AG04450 (cell line): Measurements from ENCODE around the gene PJA1. TPM values are rescaled to one million over a fixed set of nuclear protein-coding genes. Genes with fewer than 3 reads are reported as not detected.

ENCODE experiments used
- CTCF ChIA-PET: fragments of 300-600, 350-600 bp; formaldehyde crosslinking; extraction: SDS; loops from one replicate; lab custom pipeline; 2022; ENCODE audit warnings: antibody characterized with exemption, inconsistent platforms; lab: Charles Lee
- POLR2A ChIA-PET: fragments of 350-600 bp; formaldehyde crosslinking; extraction: SDS; loops from one replicate; lab custom pipeline; 2021; ENCODE audit warnings: antibody characterized with exemption, inconsistent platforms; lab: Yijun Ruan, JAX
- DNase-seq: peaks from one replicate; pipeline ENCODE4 v3.0.0-alpha.2; 2011; ENCODE audit warnings: low read depth, low spot score
- H3K27ac ChIP-seq: one replicate; pipeline ENCODE4 v1.5.1; 2012; ENCODE audit warnings: low read depth, low read length, control low read depth
- H3K27me3 ChIP-seq: one replicate; pipeline ENCODE4 v1.6.0; 2012; ENCODE audit warnings: low read length; ENCODE audit not compliant: control insufficient read depth, insufficient read depth
- H3K4me3 ChIP-seq: 2 replicates; pipeline ENCODE4 v1.5.1; 2011; ENCODE audit warnings: mild to moderate bottlenecking, low read depth, low read length, control low read depth
- H3K9me3 ChIP-seq: 2 replicates; pipeline ENCODE4 v1.5.1; 2012; ENCODE audit warnings: low read length; ENCODE audit not compliant: control insufficient read depth, insufficient read depth
- polyA plus RNA-seq: library from polyadenylated mRNA; depleted of rRNA; stranded (reverse); fragments of >200 nt; gene quantifications from 2 replicates; pipeline ENCODE4 v1.2.3, GENCODE V29; 2011
- TF ChIP-seq, protein P1 (sequence below): IDR thresholded peaks from 2 replicates; pipeline ENCODE4 v1.5.1; 2011; ENCODE audit warnings: low read depth, low read length, control low read depth, inconsistent platforms

PJA1 gene
- polyA plus RNA-seq, 1 experiment = 30.7 TPM

DNA sequence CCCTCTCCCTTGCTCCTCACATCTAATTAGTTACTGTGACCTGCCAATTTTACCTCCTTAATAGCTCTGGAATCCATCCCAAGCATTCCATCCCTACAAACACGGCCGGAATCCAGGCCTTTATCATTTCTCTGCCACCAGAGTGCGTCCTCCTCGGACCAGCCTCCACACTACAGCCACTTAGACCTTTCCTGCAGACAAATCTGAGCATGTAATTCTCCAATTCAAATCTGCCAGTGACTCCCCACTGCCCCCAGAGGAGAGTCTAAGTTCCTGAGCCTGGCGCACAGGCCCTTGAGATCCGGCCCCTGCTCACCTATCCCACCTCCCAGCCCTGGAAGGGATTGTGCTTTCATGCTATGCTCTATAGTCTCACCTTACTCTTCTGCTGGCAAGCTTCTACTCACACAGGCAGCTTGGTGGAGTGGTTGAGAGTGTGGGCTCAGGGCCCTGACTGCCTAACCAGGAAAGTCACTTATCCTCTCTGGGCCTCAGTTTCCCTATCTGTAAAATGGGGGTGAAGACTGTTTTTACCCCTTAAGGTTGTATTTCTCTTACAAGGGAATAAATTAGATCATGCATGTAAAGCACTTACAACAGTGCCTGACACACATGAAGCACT lies 31.2 kb downstream of the PJA1 start:
- Histone ChIP-seq H3K9me3 (no peaks in the 10 kb centered on the region), H3K27ac (no peak overlapping the region), H3K27me3 (no peaks in the 10 kb centered on the region), H3K4me3 (no peak overlapping the region)
- ChIA-PET POLR2A (no interaction called here), CTCF (interaction anchor here (0.6 to 2.8 kb wide), 8 partner anchors 10 to 306 kb away, joined by 3 to 19 read pairs (median 4); partner anchors contain the start of genes EFNB1 and PJA1)
- TF ChIP-seq, protein P1, sequence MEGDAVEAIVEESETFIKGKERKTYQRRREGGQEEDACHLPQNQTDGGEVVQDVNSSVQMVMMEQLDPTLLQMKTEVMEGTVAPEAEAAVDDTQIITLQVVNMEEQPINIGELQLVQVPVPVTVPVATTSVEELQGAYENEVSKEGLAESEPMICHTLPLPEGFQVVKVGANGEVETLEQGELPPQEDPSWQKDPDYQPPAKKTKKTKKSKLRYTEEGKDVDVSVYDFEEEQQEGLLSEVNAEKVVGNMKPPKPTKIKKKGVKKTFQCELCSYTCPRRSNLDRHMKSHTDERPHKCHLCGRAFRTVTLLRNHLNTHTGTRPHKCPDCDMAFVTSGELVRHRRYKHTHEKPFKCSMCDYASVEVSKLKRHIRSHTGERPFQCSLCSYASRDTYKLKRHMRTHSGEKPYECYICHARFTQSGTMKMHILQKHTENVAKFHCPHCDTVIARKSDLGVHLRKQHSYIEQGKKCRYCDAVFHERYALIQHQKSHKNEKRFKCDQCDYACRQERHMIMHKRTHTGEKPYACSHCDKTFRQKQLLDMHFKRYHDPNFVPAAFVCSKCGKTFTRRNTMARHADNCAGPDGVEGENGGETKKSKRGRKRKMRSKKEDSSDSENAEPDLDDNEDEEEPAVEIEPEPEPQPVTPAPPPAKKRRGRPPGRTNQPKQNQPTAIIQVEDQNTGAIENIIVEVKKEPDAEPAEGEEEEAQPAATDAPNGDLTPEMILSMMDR = peak; percentile 63
- peak; percentile 27 for DNase-seq

DNA sequence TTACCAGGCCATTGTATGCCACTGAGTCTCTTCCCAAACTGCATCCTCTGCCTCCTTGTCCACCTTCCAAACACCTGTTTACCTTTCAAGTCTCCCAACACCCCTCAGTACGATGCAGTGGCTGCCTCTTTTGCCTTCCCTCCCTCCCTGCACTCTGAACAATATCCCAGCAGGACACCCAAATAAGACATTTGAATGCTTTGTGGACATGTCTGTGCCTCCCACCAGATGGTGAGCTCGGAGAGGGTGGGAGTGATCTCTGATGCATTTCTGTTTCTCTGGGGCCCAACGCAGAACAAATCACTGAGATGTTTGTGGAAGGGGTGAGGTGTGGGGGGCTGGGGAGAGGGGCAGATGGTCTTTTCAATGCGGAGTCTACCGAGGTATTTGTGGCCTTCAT lies 33.4 kb downstream of the PJA1 start:
- no peak overlapping the region for H3K27ac ChIP-seq
- no peaks in the 10 kb centered on the region for H3K27me3 ChIP-seq
- TF ChIP-seq, protein P1 = no peak
- no peak overlapping the region for H3K4me3 ChIP-seq
- H3K9me3 ChIP-seq = no peaks in the 10 kb centered on the region
- no peak for DNase-seq
- POLR2A ChIA-PET = no interaction called here
- CTCF ChIA-PET = no interaction called here

DNA sequence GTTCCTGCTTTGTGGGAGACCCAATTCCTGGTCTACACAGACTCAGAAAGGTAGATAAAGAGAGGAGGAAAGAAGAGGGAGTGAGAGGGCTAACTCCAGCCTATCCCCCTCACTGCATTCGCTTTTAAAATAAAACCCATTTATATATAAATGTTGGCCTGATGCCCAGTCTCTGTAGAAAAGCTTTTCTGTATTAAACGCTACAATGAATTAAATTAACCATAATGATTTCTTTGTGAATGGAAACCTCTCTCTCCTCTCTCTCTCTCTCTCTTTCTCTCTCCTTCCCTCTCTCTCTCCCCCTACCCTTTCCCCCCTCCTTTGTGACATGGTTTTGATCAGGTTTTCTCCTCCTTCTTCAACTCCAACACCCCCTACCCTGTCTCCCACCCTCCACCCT lies 34.8 kb downstream of the PJA1 start:
- no peak for DNase-seq
- TF ChIP-seq, protein P1 = no peak
- Histone ChIP-seq H3K9me3 (no peaks in the 10 kb centered on the region), H3K4me3 (no peak overlapping the region), H3K27ac (no peak overlapping the region), H3K27me3 (no peaks in the 10 kb centered on the region)
- CTCF ChIA-PET = no interaction called here
- POLR2A ChIA-PET = no interaction called here

DNA sequence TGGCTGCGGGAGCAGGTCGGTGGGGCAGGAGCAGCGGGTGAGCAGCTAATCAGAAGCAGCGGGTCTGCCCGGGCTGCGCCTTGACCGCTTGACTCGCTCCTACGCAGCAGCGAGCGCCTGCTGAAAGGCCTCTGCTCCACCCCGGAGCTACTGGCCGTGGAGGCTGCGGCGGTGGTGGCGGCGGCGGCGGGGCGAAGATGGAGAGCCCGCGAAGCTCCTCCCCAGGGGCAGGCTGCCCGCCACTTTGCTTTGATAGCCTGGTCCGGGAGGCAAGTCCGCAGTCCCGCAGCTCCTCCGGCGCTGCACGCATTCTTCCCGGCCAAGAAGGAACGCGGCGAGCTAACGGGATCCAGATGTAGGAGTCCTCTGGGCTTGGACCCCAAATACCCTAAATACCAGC lies 36.7 kb downstream of the PJA1 start:
- no peak for DNase-seq
- no peaks in the 10 kb centered on the region for H3K27me3 ChIP-seq
- POLR2A ChIA-PET = interaction anchor here (0.5 to 1.5 kb wide), 2 partner anchors 20 to 299 kb away, joined by 3 to 9 read pairs; partner anchors contain the start of gene EFNB1
- TF ChIP-seq, protein P1 = no peak
- no peak overlapping the region for H3K4me3 ChIP-seq
- H3K9me3 ChIP-seq = no peaks in the 10 kb centered on the region
- no peak overlapping the region for H3K27ac ChIP-seq
- CTCF ChIA-PET = interaction anchor here (0.9 to 1.6 kb wide), 2 partner anchors 30 to 300 kb away, joined by 4 to 6 read pairs; no protein-coding TSS in a partner anchor

DNA sequence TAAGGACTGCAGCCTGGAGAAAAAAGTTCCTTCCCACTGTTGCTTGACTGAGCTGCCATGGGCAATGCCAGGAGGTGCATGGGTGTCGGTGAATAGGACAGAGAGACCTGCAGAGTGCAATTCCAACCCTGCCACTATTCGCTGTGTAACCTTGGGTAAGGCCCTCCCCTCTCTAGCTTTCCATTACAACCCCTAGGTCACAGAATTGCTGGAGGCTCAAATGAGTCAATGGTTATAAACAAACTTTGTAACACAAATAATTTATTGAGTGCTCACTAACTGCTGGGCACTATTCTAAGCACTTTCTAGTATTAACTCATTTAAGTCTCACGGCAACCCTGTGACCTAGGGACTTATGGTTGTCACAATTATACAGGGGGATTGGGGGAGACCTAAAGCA lies 37.8 kb downstream of the PJA1 start:
- POLR2A ChIA-PET = no interaction called here
- CTCF ChIA-PET = no interaction called here
- TF ChIP-seq, protein P1 = no peak
- H3K27me3 ChIP-seq = no peaks in the 10 kb centered on the region
- H3K27ac ChIP-seq = no peak overlapping the region
- no peak for DNase-seq
- H3K4me3 ChIP-seq = no peak overlapping the region
- H3K9me3 ChIP-seq = no peaks in the 10 kb centered on the region
